Vagina (tissue), 2 donors: Measurements from ENCODE around the gene TRAPPC2L. TPM values are rescaled to one million over a fixed set of nuclear protein-coding genes. Genes with fewer than 3 reads are reported as not detected.
A peak's percentile ranks its signal among the peaks of the same experiment; 100 is the strongest.

ENCODE experiments used
- DNase-seq, 2 donors: peaks; one replicate each; pipeline ENCODE4 v3.0.0-alpha.2; 2017; ENCODE audit errors: extremely low spot score in 2 of 2
- H3K27ac ChIP-seq: fragments of 200-600 bp; sonication (generic); one replicate; pipeline ENCODE4 v1.5.1; 2019
- H3K27me3 ChIP-seq: fragments of 200-600 bp; sonication (generic); one replicate; pipeline ENCODE4 v1.5.1; 2019
- H3K36me3 ChIP-seq, 2 donors: fragments of 200-600 bp; sonication (generic); one replicate each; pipeline ENCODE4 v1.5.1; 2017 to 2019
- H3K4me1 ChIP-seq: fragments of 200-600 bp; sonication (generic); one replicate; pipeline ENCODE4 v1.5.1; 2019
- H3K4me3 ChIP-seq, 2 donors: fragments of 200-600 bp; sonication (generic); 1 replicate in 1 of 2; 2 replicates in 1 of 2; pipeline ENCODE4 v1.5.1; 2016 to 2019
- H3K9me3 ChIP-seq: fragments of 200-600 bp; sonication (generic); one replicate; pipeline ENCODE4 v1.5.1; 2019
- CTCF ChIP-seq, 3 experiments: fragments of 450-650 bp in 2 of 3; fragments of 200-600 bp in 1 of 3; sonication (generic) in 1 of 3; IDR thresholded peaks; one replicate each; pipeline ENCODE4 v1.5.1; 2017 to 2019; ENCODE audit warnings: antibody characterized with exemption in 3 of 3, mild to moderate bottlenecking in 2 of 3, moderate library complexity in 2 of 3
- POLR2A ChIP-seq, 2 donors: fragments of 450-650 bp; IDR thresholded peaks; one replicate each; pipeline ENCODE4 v1.6.1; 2017; ENCODE audit warnings: antibody characterized with exemption in 2 of 2, mild to moderate bottlenecking in 2 of 2, moderate library complexity in 2 of 2
- POLR2AphosphoS5 ChIP-seq, 2 donors: sonication (generic); formaldehyde crosslinking; IDR thresholded peaks; one replicate each; pipeline ENCODE4 v1.9.0; 2017; ENCODE audit warnings: antibody characterized with exemption in 2 of 2, mild to moderate bottlenecking in 2 of 2, low read depth in 1 of 2; ENCODE audit not compliant: insufficient read depth in 1 of 2
- intact Hi-C: fragments of 100-400 bp; cut with DNase I; formaldehyde crosslinking; loops from one replicate; pipeline ENCODE4 v1.15.1; 2023
- total RNA-seq: library from RNA; depleted of rRNA; stranded (reverse); fragments of >200 nt; gene quantifications from one replicate; pipeline ENCODE4 v1.2.3, GENCODE V29; 2016

The TRAPPC2L gene
- total RNA-seq, 1 donor from 2014 or later, result 50.8 TPM

- intact Hi-C loops, result loop anchor here (5.0 kb wide), 1 partner anchor 37 kb away; no protein-coding TSS in a partner anchor
- H3K36me3 ChIP-seq, result peaks cover 0 to 11% of the 10 kb centered on the region in 2 donors
- no peak for TF ChIP-seq CTCF (IDR thresholded peaks at IDR 0.05)
- no peak for TF ChIP-seq POLR2AphosphoS5 (IDR thresholded peaks at IDR 0.05; ENCODE audit: insufficient read depth in 1 of 2, low read depth in 1 of 2)
- TF ChIP-seq POLR2A (IDR thresholded peaks at IDR 0.05), result no peak
- no peak for DNase-seq
- H3K4me3 ChIP-seq, result no peak overlapping the region
- no peaks in the 10 kb centered on the region for H3K9me3 ChIP-seq
- H3K27ac ChIP-seq, result no peak overlapping the region
- H3K4me1 ChIP-seq, result peaks cover 43% of the 10 kb centered on the region
- no peaks in the 10 kb centered on the region for H3K27me3 ChIP-seq
Measured at GRCh38 chr16:88854306-88855111, 2.4 kb upstream of the TRAPPC2L start.

GRCh38 chr16:88855176-88855575, 1.8 kb upstream of the TRAPPC2L start:
- TF ChIP-seq CTCF (IDR thresholded peaks at IDR 0.05) (no peak), POLR2AphosphoS5 (IDR thresholded peaks at IDR 0.05; ENCODE audit: insufficient read depth in 1 of 2, low read depth in 1 of 2) (no peak), POLR2A (IDR thresholded peaks at IDR 0.05) (no peak)
- DNase-seq, result no peak
- Histone ChIP-seq H3K36me3 (peaks cover 0 to 18% of the 10 kb centered on the region in 2 donors), H3K4me3 (no peak overlapping the region), H3K4me1 (peaks cover 45% of the 10 kb centered on the region), H3K27ac (no peak overlapping the region), H3K9me3 (no peaks in the 10 kb centered on the region), H3K27me3 (no peaks in the 10 kb centered on the region)
- intact Hi-C loops, result no loop called here

- Histone ChIP-seq H3K4me1 (peaks cover 45% of the 10 kb centered on the region), H3K27me3 (no peaks in the 10 kb centered on the region), H3K4me3 (peak overlapping the region; percentile 99), H3K36me3 (peaks cover 0 to 23% of the 10 kb centered on the region in 2 donors), H3K9me3 (no peaks in the 10 kb centered on the region), H3K27ac (peak overlapping the region; percentile 84)
- intact Hi-C loops, result no loop called here
- no peak for TF ChIP-seq POLR2AphosphoS5 (IDR thresholded peaks at IDR 0.05; ENCODE audit: insufficient read depth in 1 of 2, low read depth in 1 of 2)
- TF ChIP-seq CTCF (IDR thresholded peaks at IDR 0.05), result no peak
- no peak for TF ChIP-seq POLR2A (IDR thresholded peaks at IDR 0.05)
- DNase-seq, result no peak
Measured at GRCh38 chr16:88855736-88856121, 1.2 kb upstream of the TRAPPC2L start.

GRCh38 chr16:88856122-88856827, 652 bp upstream of the TRAPPC2L start:
- peaks cover 45% of the 10 kb centered on the region for H3K4me1 ChIP-seq
- peak overlapping the region; percentile 99 for H3K4me3 ChIP-seq
- DNase-seq, result no peak
- H3K27me3 ChIP-seq, result no peaks in the 10 kb centered on the region
- intact Hi-C loops, result no loop called here
- TF ChIP-seq CTCF (IDR thresholded peaks at IDR 0.05) (no peak), POLR2AphosphoS5 (IDR thresholded peaks at IDR 0.05; ENCODE audit: insufficient read depth in 1 of 2, low read depth in 1 of 2) (no peak), POLR2A (IDR thresholded peaks at IDR 0.05) (no peak)
- no peaks in the 10 kb centered on the region for H3K9me3 ChIP-seq
- H3K27ac ChIP-seq, result peak overlapping the region; percentile 84
- peaks cover 0 to 29% of the 10 kb centered on the region in 2 donors for H3K36me3 ChIP-seq
